Natural killer cell (primary cell): ENCODE measurements around the gene MYO16. TPM values are rescaled to one million over a fixed set of nuclear protein-coding genes. Genes with fewer than 3 reads are reported as not detected.

ENCODE experiments used
- ATAC-seq, 3 donors: fragments of 150-1000 bp in 2 of 3; fragments of 200-7000 bp in 1 of 3; cut with Tn5 transposase; 1 replicate in 1 of 3; 2 replicates in 2 of 3; pipeline ENCODE4 v1.10.0; 2021; ENCODE audit warnings: mild to moderate bottlenecking in 2 of 3, moderate library complexity in 2 of 3
- DNase-seq, 2 donors: peaks; one replicate each; pipeline versions ENCODE4 v3.0.0 to v3.0.0-alpha.2; 2013 to 2021; ENCODE audit warnings: mixed read lengths in 1 of 2
- H3K27ac ChIP-seq: one replicate; pipeline ENCODE4 v1.5.1; 2013; ENCODE audit warnings: mild to moderate bottlenecking, low read length
- H3K27me3 ChIP-seq: one replicate; pipeline ENCODE4 v1.6.1; 2013; ENCODE audit warnings: low read length; ENCODE audit not compliant: control insufficient read depth, insufficient read depth
- H3K36me3 ChIP-seq: one replicate; pipeline ENCODE4 v1.6.1; 2013; ENCODE audit warnings: low read length; ENCODE audit not compliant: control insufficient read depth, insufficient read depth
- H3K4me1 ChIP-seq: one replicate; pipeline ENCODE4 v1.6.1; 2013; ENCODE audit warnings: low read length; ENCODE audit not compliant: control insufficient read depth, insufficient read depth
- H3K4me3 ChIP-seq: one replicate; pipeline ENCODE4 v1.5.1; 2013; ENCODE audit warnings: low read length
- H3K9me3 ChIP-seq: one replicate; pipeline ENCODE4 v1.6.1; 2013; ENCODE audit warnings: low read length; ENCODE audit not compliant: control insufficient read depth, insufficient read depth
- H3K27ac Mint-ChIP-seq, 2 donors: one replicate each; pipeline ENCODE4 v1.8.0; 2022; ENCODE audit warnings: mild to moderate bottlenecking in 2 of 2, mixed read lengths in 2 of 2, moderate library complexity in 1 of 2
- H3K27me3 Mint-ChIP-seq, 2 donors: one replicate each; pipeline ENCODE4 v1.8.0; 2022; ENCODE audit warnings: low read depth in 2 of 2, mixed read lengths in 2 of 2
- H3K36me3 Mint-ChIP-seq: one replicate; pipeline ENCODE4 v1.8.0; 2022; ENCODE audit warnings: mixed read lengths
- H3K4me1 Mint-ChIP-seq, 2 donors: one replicate each; pipeline ENCODE4 v1.8.0; 2022; ENCODE audit warnings: mixed read lengths in 2 of 2
- H3K4me3 Mint-ChIP-seq: one replicate; pipeline ENCODE4 v1.8.0; 2022; ENCODE audit warnings: mild to moderate bottlenecking, moderate library complexity, mixed read lengths
- H3K9me3 Mint-ChIP-seq, 2 donors: one replicate each; pipeline ENCODE4 v1.8.0; 2022; ENCODE audit warnings: mixed read lengths in 2 of 2
- WGBS: methylation state at CpG from one replicate; pipeline ENCODE4 v1.1.7; 2013; ENCODE audit warnings: missing lambda C conversion rate; ENCODE audit not compliant: insufficient coverage; 5-methylcytosine and 5-hydroxymethylcytosine counted together
- intact Hi-C: fragments of 100-400 bp; cut with micrococcal nuclease; formaldehyde crosslinking; loops from one replicate; pipeline ENCODE4 v1.14.2; 2022
- total RNA-seq, 4 donors: library from RNA; stranded (reverse); fragments of 120-200 nt in 1 of 4; gene quantifications; one replicate each; pipeline versions ENCODE4 v1.2.3 to v1.2.4, GENCODE V29; 2013 to 2022
- TF ChIP-seq, protein P1 (sequence below): fragments of 200-600 bp; IDR thresholded peaks from one replicate; pipeline ENCODE4 v1.8.0; 2022; ENCODE audit warnings: antibody characterized with exemption

The MYO16 gene
- total RNA-seq, 3 donors from 2014 or later (not counting 1 experiment from before 2014, with no cell fraction given) = 0.28 TPM; not detected in 2

DNA sequence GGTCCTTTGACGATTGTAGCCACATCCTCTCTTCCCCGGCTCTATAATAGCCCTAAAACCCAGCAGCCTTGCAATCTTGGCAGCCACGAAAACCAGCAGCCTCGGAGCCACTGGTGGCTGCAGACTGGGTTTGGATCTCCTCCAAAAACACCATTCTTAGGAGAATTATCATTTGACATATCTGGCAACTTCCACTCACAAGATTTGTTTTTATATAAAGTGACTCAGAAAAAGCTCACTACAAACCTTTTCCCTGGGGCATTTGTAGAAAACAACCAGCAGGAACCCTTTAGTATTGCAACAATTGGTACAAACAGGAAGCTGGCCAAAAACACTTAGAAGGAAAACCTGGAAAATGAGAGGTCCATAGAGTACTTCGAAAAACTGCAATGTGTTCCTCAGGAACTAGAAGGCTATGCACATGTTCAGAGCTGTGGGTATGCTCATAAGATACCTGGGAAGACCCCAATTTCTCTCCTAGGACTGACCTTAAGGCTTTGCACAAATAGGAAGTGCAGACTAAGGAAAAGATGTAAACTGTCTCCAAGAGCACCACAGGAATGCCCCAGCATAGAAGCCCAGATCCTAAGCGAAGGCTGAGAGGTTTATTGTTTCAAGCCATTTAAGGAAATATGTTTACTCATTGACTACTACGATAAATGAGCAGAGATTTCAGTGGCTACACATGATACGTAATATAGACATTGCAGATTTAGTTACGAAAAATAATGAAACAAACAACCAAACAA, 71.2 kb downstream of the MYO16 start:
- no peaks in the 10 kb centered on the region for H3K27me3 Mint-ChIP-seq
- intact Hi-C loops = no loop called here

DNA sequence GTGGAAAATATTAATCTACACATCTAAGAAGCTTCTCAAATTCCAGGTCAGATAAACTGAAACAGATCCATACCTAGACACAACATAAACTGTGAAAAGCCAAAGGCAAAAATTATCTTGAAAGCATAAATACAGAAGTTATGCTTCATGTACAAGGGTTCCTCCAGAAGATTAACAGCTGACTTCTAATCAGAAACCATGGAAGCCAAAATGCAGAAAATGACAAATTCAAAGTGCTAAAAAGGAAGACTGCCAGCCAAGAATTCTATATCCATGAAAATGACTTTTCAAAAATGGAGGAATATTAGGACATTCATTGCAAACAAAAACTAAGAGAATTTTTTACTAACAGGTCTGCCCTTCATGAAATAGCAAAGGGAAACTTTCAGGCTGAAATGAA, 72.8 kb downstream of the MYO16 start:
- peaks cover 12 to 14% of the 10 kb centered on the region in 2 donors for H3K9me3 Mint-ChIP-seq
- TF ChIP-seq, protein P1, sequence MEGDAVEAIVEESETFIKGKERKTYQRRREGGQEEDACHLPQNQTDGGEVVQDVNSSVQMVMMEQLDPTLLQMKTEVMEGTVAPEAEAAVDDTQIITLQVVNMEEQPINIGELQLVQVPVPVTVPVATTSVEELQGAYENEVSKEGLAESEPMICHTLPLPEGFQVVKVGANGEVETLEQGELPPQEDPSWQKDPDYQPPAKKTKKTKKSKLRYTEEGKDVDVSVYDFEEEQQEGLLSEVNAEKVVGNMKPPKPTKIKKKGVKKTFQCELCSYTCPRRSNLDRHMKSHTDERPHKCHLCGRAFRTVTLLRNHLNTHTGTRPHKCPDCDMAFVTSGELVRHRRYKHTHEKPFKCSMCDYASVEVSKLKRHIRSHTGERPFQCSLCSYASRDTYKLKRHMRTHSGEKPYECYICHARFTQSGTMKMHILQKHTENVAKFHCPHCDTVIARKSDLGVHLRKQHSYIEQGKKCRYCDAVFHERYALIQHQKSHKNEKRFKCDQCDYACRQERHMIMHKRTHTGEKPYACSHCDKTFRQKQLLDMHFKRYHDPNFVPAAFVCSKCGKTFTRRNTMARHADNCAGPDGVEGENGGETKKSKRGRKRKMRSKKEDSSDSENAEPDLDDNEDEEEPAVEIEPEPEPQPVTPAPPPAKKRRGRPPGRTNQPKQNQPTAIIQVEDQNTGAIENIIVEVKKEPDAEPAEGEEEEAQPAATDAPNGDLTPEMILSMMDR = no peak
- ATAC-seq = no peak

More for the DNA sequence above, 71.2 kb downstream of the MYO16 start:
- ATAC-seq (no peak), DNase-seq (no peak)
- Histone ChIP-seq H3K9me3 (no peaks in the 10 kb centered on the region), H3K27ac (no peak overlapping the region), H3K4me3 (no peak overlapping the region), H3K36me3 (no peaks in the 10 kb centered on the region), H3K27me3 (no peaks in the 10 kb centered on the region), H3K4me1 (no peaks in the 10 kb centered on the region)
- Mint-ChIP-seq H3K9me3 (peaks cover 11 to 17% of the 10 kb centered on the region in 2 donors), H3K4me3 (no peak overlapping the region), H3K27ac (no peak overlapping the region), H3K36me3 (peaks cover 12% of the 10 kb centered on the region), H3K4me1 (no peaks in the 10 kb centered on the region)
- TF ChIP-seq, protein P1 = no peak
- WGBS = 47% methylated on average over 8 of the region's 9 CpGs

DNA sequence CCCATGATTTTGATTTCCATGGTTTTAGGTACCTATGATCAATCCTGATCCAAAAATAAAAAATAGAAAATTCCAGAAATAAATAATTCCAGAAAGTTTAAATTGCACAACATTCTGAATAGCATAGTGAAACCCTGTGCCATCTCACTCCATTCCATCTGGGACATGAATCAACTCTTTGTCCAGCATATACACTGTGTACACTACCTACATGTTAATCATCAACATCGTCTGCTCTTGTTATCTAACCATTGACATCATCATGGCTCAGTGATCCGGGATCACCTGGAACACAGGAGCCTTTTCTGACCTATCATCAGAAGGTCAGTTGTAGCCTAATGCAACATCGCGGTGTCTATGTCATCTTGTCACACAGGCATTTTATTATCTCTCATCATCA, 75.6 kb downstream of the MYO16 start:
- H3K9me3 Mint-ChIP-seq = peaks cover 12 to 13% of the 10 kb centered on the region in 2 donors
- Histone ChIP-seq H3K4me3 (no peak overlapping the region), H3K36me3 (no peaks in the 10 kb centered on the region), H3K4me1 (no peaks in the 10 kb centered on the region), H3K27me3 (no peaks in the 10 kb centered on the region), H3K9me3 (no peaks in the 10 kb centered on the region), H3K27ac (no peak overlapping the region)
- ATAC-seq = no peak
- intact Hi-C loops = no loop called here
- peaks cover 12% of the 10 kb centered on the region for H3K36me3 Mint-ChIP-seq
- TF ChIP-seq, protein P1 = no peak
- no peaks in the 10 kb centered on the region for H3K4me1 Mint-ChIP-seq
- no peak for DNase-seq
- no peak overlapping the region for H3K4me3 Mint-ChIP-seq
- no peaks in the 10 kb centered on the region for H3K27me3 Mint-ChIP-seq
- no peak overlapping the region for H3K27ac Mint-ChIP-seq
- WGBS = 81% methylated on average over 2 of the region's 4 CpGs

More for the DNA sequence above, 72.8 kb downstream of the MYO16 start:
- peaks cover 12% of the 10 kb centered on the region for H3K36me3 Mint-ChIP-seq
- no peaks in the 10 kb centered on the region for H3K27me3 Mint-ChIP-seq
- H3K4me1 ChIP-seq = no peaks in the 10 kb centered on the region
- H3K9me3 ChIP-seq = no peaks in the 10 kb centered on the region
- no peaks in the 10 kb centered on the region for H3K27me3 ChIP-seq
- DNase-seq = no peak
- no peak overlapping the region for H3K27ac Mint-ChIP-seq
- H3K4me3 Mint-ChIP-seq = no peak overlapping the region
- no peak overlapping the region for H3K4me3 ChIP-seq
- no peak overlapping the region for H3K27ac ChIP-seq
- intact Hi-C loops = no loop called here
- no peaks in the 10 kb centered on the region for H3K4me1 Mint-ChIP-seq
- no peaks in the 10 kb centered on the region for H3K36me3 ChIP-seq

DNA sequence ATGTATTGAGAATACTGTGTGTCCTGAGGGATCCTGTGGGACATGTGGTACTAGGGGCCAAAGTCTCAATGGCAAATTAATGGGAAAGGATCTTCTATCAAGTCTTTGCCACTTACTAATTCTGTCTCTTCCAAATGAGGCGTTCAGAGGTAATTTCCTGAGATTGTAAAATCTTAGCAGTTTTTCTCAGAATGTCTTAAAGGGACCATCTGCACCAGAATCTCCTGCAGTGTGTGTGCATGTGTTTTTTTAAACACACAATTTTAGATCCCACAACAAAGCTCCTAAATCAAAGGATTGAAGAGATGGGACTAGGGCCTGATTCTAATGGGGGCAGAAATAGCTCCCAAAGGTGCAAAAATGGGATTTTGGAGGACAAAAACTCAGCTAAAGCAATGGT, 78.2 kb downstream of the MYO16 start:
- no peak for DNase-seq
- TF ChIP-seq, protein P1 = no peak
- no peak overlapping the region for H3K27ac Mint-ChIP-seq
- H3K4me1 Mint-ChIP-seq = no peaks in the 10 kb centered on the region
- H3K9me3 Mint-ChIP-seq = peaks cover 5 to 11% of the 10 kb centered on the region in 2 donors
- H3K36me3 ChIP-seq = no peaks in the 10 kb centered on the region
- H3K27me3 ChIP-seq = no peaks in the 10 kb centered on the region
- H3K27ac ChIP-seq = no peak overlapping the region
- 44% methylated on average over 1 of the region's 1 CpG for whole genome bisulfite sequencing
- H3K4me3 Mint-ChIP-seq = no peak overlapping the region
- H3K27me3 Mint-ChIP-seq = no peaks in the 10 kb centered on the region
- no peak for ATAC-seq
- no peaks in the 10 kb centered on the region for H3K4me1 ChIP-seq
- no peaks in the 10 kb centered on the region for H3K9me3 ChIP-seq
- H3K36me3 Mint-ChIP-seq = no peaks in the 10 kb centered on the region
- intact Hi-C loops = no loop called here
- no peak overlapping the region for H3K4me3 ChIP-seq
